HG03159 (cell line): Measurements from ENCODE around the gene FOXP1.

Source experiments
- ATAC-seq: cut with Tn5 transposase; IDR thresholded peaks from one replicate; pipeline ENCODE4 v1.9.1; 2021; ENCODE audit warnings: mild to moderate bottlenecking, moderate library complexity; ENCODE audit not compliant: unreplicated experiment

FOXP1 gene

GRCh38 chr3:71003511-71003910 is 580.0 kb downstream of the FOXP1 start:
- ATAC-seq = no peak

DNA sequence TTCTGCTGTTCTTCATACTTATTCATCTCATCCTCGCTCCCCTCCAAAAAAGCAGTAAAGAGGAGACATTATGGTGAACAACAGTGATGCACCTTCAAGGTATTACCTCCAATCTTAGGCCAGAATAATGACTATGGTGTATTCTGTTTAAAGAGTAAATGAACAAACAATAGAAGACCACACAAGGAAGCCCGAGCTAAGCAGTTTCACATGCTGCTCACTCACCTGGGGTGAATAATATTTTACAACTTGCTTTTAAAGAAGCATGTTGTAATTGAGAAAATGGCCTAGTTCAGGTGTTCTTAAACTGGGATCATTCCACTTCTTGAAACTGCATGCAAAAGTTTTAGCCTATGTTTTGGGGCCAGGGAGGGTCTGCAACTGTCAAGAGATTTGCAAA is 581.2 kb downstream of the FOXP1 start:
- ATAC-seq = no peak

- ATAC-seq = no peak
These were observed 582.2 kb downstream of the FOXP1 start for GRCh38 chr3:71001303-71001830.

GRCh38 chr3:71000483-71000882 is 583.0 kb downstream of the FOXP1 start:
- no peak for ATAC-seq

DNA sequence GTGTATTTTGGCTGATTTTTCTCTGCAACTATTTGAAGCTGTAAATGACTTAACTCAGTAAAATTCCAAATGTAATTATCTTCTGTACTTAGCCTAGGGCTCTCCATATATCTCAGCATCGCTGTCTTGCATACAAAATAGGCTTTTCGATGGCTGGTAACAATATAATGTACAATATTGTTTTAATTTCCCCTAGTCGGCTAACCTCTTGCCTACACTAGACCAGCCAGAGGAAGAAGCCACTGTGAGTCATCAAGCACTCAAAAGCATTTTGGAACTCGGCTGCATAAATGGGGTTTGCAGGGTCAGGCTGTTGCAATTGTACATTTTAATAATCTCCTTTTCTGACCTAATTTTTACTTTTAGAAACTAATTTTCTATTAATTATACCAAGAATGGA is 583.8 kb downstream of the FOXP1 start:
- no peak for ATAC-seq

DNA sequence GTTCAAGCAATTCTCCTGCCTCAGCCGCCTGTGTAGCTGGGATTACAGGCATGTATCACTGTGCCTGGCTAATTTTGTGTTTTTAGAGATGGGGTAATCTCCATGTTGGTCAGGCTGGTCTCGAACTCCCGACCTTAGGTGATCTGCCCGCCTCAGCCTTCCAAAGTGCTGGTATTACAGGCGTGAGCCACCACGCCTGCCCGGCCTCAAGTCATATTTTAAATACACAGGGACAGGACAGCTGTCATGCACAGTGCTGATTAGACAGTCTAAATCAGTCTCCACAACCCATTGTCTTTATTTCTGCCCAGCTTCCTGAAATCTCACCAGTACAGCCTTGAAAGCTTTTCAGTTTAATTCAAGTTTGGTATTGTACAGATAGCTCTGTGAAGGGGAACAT is 587.4 kb downstream of the FOXP1 start:
- no peak for ATAC-seq

GRCh38 chr3:70994644-70995043 is 588.9 kb downstream of the FOXP1 start:
- no peak for ATAC-seq

GRCh38 chr3:70992562-70993204 is 590.8 kb downstream of the FOXP1 start:
- ATAC-seq = no peak

- ATAC-seq = no peak
These were observed 591.4 kb downstream of the FOXP1 start for GRCh38 chr3:70992131-70992530.

DNA sequence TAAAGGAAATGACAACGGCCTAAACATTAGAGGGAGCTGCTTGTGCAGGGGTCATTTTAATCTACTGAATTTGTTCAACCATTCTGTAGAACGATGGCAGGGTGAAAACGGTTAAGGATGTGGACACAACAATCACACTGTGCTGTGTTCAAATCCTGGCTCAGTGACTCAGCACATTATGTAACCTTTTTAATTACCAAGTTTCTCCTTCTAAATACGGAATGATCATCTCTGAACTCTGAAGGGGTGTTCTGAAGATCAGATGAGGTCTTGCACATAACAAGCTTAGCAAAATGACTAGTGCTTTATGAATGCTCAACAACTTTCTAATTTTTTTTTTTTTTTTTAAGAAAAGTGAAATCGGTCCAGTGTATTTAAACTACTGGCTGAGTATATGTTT is 592.8 kb downstream of the FOXP1 start:
- ATAC-seq = no peak

DNA sequence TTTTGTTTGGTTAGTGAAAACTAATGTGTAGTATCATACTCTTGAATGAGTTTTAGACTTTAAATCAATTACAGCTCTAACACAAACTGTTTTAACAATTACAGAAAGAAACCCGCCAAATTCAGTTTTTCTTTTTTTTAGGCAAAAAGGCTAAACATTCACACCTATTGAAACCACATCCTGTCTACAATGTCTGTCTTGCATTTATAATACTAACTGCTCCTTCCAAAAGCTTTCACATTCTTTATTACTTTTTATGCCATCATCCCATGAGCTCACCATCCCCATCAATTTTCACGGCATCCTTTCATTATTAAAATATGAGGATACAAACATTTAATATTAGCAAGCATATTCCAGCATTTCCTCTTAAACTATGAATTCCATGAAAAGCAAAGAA is 593.3 kb downstream of the FOXP1 start:
- ATAC-seq = no peak

- ATAC-seq = no peak
These were observed 594.4 kb downstream of the FOXP1 start for GRCh38 chr3:70989174-70989573.

DNA sequence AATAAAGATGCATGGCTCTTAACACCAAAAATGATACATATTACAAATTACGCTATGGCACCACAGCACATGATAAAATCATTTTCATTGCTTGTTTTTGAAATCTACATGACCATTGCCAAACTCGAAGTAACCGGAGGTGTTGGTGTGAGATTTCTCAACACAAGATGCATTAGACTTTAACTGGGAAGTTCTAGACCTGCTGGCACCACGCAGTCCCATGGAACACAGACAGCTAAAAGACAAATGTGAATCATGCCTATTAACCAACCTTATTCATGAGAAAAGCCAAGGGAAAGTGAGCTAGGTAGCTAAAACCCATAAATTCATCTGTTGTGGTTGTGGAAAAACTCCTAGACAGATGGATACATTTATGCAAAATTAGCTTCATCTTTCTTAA is 595.4 kb downstream of the FOXP1 start:
- no peak for ATAC-seq

GRCh38 chr3:70985572-70985971 is 598.0 kb downstream of the FOXP1 start:
- ATAC-seq = no peak

DNA sequence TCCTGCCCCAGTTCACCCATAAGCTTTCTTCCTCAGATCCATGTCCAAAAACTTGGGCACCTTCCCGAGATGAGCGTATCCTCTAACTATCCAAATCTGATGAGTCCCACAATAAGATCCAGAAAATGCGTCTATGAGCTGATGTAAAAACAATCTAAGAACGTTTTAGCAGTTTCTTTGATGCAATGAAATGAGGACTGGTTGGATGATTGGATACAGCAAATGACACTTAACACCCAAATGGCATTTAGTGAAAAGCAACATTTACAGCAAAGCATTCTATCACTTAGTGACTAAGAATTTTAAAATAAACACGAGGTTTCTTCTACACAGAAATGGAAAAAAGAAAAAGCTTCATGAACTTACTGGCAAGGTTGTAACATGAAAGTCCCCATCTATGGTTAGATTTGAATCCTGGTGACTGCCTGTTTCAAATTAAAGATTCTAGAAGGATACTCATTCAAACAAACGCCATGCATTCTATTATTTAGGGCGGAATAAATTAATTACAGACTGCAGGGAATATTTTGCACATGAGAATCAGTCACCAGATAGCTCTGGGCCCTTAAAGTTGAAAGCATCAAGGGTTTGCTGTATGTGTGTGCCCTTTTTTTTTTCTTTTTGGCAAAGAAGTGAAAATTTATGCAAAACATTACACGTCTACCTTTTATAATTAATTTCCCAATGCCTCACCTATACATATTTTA is 598.6 kb downstream of the FOXP1 start:
- ATAC-seq = no peak

DNA sequence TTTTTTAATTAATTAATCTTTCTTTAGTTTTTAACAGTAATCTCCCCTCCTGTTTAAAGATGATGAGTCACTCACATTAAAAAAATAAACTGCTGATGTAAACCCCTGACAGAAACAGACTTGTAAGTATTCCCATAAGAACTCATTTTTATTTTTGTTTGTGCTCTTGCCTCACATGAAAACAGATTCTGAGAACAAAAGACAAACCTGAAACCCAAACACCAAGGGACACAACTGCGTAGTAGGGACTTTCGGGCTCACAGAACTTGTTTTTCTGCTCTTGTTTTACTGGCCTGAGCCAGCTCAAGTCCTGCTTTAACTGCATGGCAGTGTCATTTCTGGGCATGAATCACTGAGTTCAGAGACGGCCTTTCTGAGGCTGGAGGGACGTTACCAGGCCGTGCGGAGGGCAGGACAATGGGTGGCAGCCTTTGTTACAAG is 600.8 kb downstream of the FOXP1 start:
- ATAC-seq = no peak

DNA sequence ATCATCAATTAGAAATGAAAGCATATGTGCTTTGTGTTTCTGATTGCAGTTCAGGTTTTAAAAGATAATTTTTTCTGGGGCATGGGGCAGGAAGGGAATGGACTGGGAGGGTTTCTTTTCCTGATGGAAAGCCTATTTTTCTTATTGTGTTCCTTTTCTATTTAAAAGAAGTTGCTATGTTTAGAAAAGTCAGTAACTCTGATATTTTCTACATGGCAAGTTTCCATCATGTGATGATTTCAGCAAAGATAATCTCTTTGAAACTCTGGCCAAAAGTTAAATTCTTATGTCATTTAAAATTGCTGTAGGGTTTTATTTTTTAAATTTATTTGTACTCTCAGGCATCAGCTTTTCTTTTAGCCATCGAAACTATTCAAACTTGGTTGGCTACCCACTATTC is 601.2 kb downstream of the FOXP1 start:
- ATAC-seq = no peak

GRCh38 chr3:70981231-70981880 is 602.2 kb downstream of the FOXP1 start:
- no peak for ATAC-seq

- ATAC-seq = no peak
These were observed 602.8 kb downstream of the FOXP1 start for GRCh38 chr3:70980646-70981170.

DNA sequence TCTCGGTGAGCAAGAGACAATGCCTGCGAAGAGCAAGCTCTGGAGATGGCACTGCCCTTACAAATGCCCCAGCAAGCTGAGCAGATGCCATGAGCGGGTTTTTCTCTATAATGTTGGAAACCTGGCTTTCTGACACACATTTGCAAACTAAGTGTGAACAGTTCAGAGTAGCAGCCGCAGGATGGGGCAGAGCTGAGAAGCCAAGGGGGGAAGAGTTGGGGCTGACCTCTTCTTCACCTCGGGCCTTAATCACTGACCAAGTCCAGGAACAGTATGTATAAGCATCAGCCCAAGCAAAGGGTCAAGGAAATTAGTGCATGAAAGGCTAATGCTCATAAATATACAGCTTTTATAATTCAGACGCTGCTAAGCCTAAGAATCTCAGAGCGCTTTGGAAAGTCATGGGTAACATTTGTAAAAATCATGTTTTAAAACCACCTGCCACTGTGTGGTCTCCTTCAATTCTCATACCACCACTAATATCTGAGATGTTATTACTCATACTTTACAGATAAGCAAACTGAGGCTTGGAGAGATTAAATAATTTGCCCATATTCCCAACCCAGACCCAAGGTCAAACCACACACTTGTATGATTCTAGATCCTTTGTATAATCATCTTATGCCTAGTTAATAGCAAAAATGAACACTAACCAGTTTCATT is 603.4 kb downstream of the FOXP1 start:
- ATAC-seq = no peak

DNA sequence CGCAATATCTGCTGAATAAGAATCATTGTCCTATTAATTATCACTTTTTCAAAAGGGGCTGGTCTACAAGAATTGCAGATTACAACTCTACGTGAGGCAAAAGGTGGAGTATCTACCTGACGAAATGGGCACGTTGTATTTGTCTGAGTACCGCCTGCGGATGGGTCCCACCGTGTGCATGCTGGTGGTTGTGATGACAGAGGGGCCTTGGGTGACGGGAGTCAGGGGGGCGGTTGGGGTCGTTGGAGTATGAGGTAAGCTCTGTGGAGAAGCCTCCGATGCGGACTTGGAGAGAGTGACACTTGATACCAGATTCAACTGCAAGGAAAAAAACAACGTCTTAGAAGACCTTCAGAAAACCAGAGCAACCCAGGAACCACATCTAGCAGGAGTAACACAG is 605.8 kb downstream of the FOXP1 start:
- no peak for ATAC-seq
